ENCODE data around the gene GEMIN7.

GEMIN7 gene

GRCh38 chr19:45078390-45079062 lies 534 bp upstream of the GEMIN7 start:
- H4K20me1 ChIP-seq (ENCODE audit: insufficient read depth, low read length), result no peaks in the 10 kb centered on the region
- H3K4me2 ChIP-seq (ENCODE audit: low read depth, low read length), result peak overlapping the region; percentile 99
- DNase-seq, result no peak
- peak overlapping the region; percentile 93 for H3K9ac ChIP-seq (ENCODE audit: low read length)
- peak overlapping the region; percentile 26; the same call in 1 of the 2 replicates for H3K27ac ChIP-seq (ENCODE audit: low read length)
- peaks cover 18% of the 10 kb centered on the region for H3K4me1 ChIP-seq (ENCODE audit: low read length)
- H3K27me3 ChIP-seq (replicated peaks; ENCODE audit: insufficient read depth, low read length), result no peaks in the 10 kb centered on the region
- H3K9me2 ChIP-seq (replicated peaks; ENCODE audit: insufficient read depth, low read length), result no peaks in the 10 kb centered on the region
- peak overlapping the region; percentile 43 for H2AFZ ChIP-seq (ENCODE audit: low read length)
- peaks cover 70% of the 10 kb centered on the region for H3K79me2 ChIP-seq (ENCODE audit: low read length)
- peaks cover 25% of the 10 kb centered on the region for H3F3A ChIP-seq (ENCODE audit: insufficient read depth, low read length)
- peak overlapping the region; percentile 95 for H3K4me3 ChIP-seq (ENCODE audit: low read length)
- peaks cover 5% of the 10 kb centered on the region; the same call in 1 of the 2 replicates for H3K36me3 ChIP-seq (replicated peaks; ENCODE audit: insufficient read depth, low read length)
- H3K9me3 ChIP-seq (replicated peaks; ENCODE audit: insufficient read depth, low read length), result no peaks in the 10 kb centered on the region
- TF ChIP-seq EZH2phosphoT487 (IDR thresholded peaks at IDR 0.05; ENCODE audit: low read length) (no peak), CTCF (IDR thresholded peaks at IDR 0.05; ENCODE audit: low read length) (no peak), EZH2 (optimal IDR thresholded peaks at IDR 0.05; ENCODE audit: low read depth, low read length) (no peak)

GRCh38 chr19:45079911-45080370 lies 881 bp downstream of the GEMIN7 start:
- Histone ChIP-seq H3K27ac (ENCODE audit: low read length) (peak overlapping the region; percentile 65; the same call in 1 of the 2 replicates), H2AFZ (ENCODE audit: low read length) (peak overlapping the region; percentile 88; the same call in 1 of the 2 replicates), H3K9ac (ENCODE audit: low read length) (peak overlapping the region; percentile 93), H4K20me1 (ENCODE audit: insufficient read depth, low read length) (no peaks in the 10 kb centered on the region), H3F3A (ENCODE audit: insufficient read depth, low read length) (peaks cover 17% of the 10 kb centered on the region), H3K9me2 (replicated peaks; ENCODE audit: insufficient read depth, low read length) (no peaks in the 10 kb centered on the region), H3K36me3 (replicated peaks; ENCODE audit: insufficient read depth, low read length) (peaks cover 4% of the 10 kb centered on the region; the same call in 1 of the 2 replicates), H3K79me2 (ENCODE audit: low read length) (peaks cover 59% of the 10 kb centered on the region), H3K4me3 (ENCODE audit: low read length) (peak overlapping the region; percentile 95), H3K9me3 (replicated peaks; ENCODE audit: insufficient read depth, low read length) (no peaks in the 10 kb centered on the region), H3K27me3 (replicated peaks; ENCODE audit: insufficient read depth, low read length) (no peaks in the 10 kb centered on the region), H3K4me1 (ENCODE audit: low read length) (peaks cover 13% of the 10 kb centered on the region), H3K4me2 (ENCODE audit: low read depth, low read length) (peak overlapping the region; percentile 99)
- TF ChIP-seq EZH2phosphoT487 (IDR thresholded peaks at IDR 0.05; ENCODE audit: low read length) (no peak), CTCF (IDR thresholded peaks at IDR 0.05; ENCODE audit: low read length) (no peak), EZH2 (optimal IDR thresholded peaks at IDR 0.05; ENCODE audit: low read depth, low read length) (no peak)
- no peak for DNase-seq

- DNase-seq, result no peak
- no peaks in the 10 kb centered on the region for H3K27me3 ChIP-seq (replicated peaks; ENCODE audit: insufficient read depth, low read length)
- no peak overlapping the region for H3K4me2 ChIP-seq (ENCODE audit: low read depth, low read length)
- H3K4me1 ChIP-seq (ENCODE audit: low read length), result peaks cover 6% of the 10 kb centered on the region
- no peak overlapping the region for H3K9ac ChIP-seq (ENCODE audit: low read length)
- TF ChIP-seq EZH2 (optimal IDR thresholded peaks at IDR 0.05; ENCODE audit: low read depth, low read length) (no peak), CTCF (IDR thresholded peaks at IDR 0.05; ENCODE audit: low read length) (no peak), EZH2phosphoT487 (IDR thresholded peaks at IDR 0.05; ENCODE audit: low read length) (no peak)
- H3K9me2 ChIP-seq (replicated peaks; ENCODE audit: insufficient read depth, low read length), result no peaks in the 10 kb centered on the region
- no peaks in the 10 kb centered on the region for H4K20me1 ChIP-seq (ENCODE audit: insufficient read depth, low read length)
- 0 out of 2 replicates have a peak, but pooled peaks cover 2% of the 10 kb centered on the region for H3K36me3 ChIP-seq (replicated peaks; ENCODE audit: insufficient read depth, low read length)
- no peak overlapping the region for H2AFZ ChIP-seq (ENCODE audit: low read length)
- H3K27ac ChIP-seq (ENCODE audit: low read length), result no peak overlapping the region
- peaks cover 2% of the 10 kb centered on the region; the same call in 1 of the 2 replicates for H3F3A ChIP-seq (ENCODE audit: insufficient read depth, low read length)
- H3K9me3 ChIP-seq (replicated peaks; ENCODE audit: insufficient read depth, low read length), result no peaks in the 10 kb centered on the region
- H3K79me2 ChIP-seq (ENCODE audit: low read length), result peaks cover 54% of the 10 kb centered on the region
- no peak overlapping the region for H3K4me3 ChIP-seq (ENCODE audit: low read length)
Observed at GRCh38 chr19:45082170-45082569, 3.1 kb downstream of the GEMIN7 start.

All from MM.1S (cell line).